GM12878 (cell line): Measurements from ENCODE around the gene PMAIP1. TPM values are rescaled to one million over a fixed set of nuclear protein-coding genes. Genes with fewer than 3 reads are reported as not detected.

Source experiments
- ATAC-seq: fragments of 200-7000 bp; cut with Tn5 transposase; 3 replicates; pipeline ENCODE4 v1.9.1; 2020; ENCODE audit warnings: mild to moderate bottlenecking, moderate library complexity
- BruUV-seq: library from RNA; stranded (reverse); fragments of 400-500 nt; replicated peaks from 2 replicates; lab custom pipeline; 2021; lab: Mats Ljungman, UMichigan
- CTCF ChIA-PET: fragments of 300-600 bp; sonication (Branson Sonifier 250); formaldehyde crosslinking; extraction: SDS; loops from one replicate; lab custom pipeline; 2021; ENCODE audit warnings: inconsistent platforms; lab: Yijun Ruan, JAX
- POLR2A ChIA-PET: fragments of 350-600 bp; formaldehyde crosslinking; extraction: SDS; loops from one replicate; lab custom pipeline; 2021; ENCODE audit warnings: inconsistent platforms; lab: Charles Lee
- RAD21 ChIA-PET: fragments of 300-600 bp; sonication (Branson Sonifier 250); formaldehyde crosslinking; loops from one replicate; lab custom pipeline; 2023; ENCODE audit warnings: antibody characterized with exemption; ENCODE audit not compliant: unreplicated experiment; lab: Charles Lee
- SMC1A ChIA-PET: fragments of 300-600 bp; sonication (Branson Sonifier 250); formaldehyde crosslinking; loops from one replicate; lab custom pipeline; 2023; ENCODE audit not compliant: unreplicated experiment, uncharacterized antibody; lab: Charles Lee
- DNase-seq: peaks from one replicate; pipeline ENCODE4 v3.0.0-alpha.2; 2011; ENCODE audit warnings: low read depth, low spot score
- FAIRE-seq: peaks from 3 replicates; lab custom pipeline; 2011; peaks lifted over from hg19 to GRCh38; lab: Jason Lieb, UNC
- H2AFZ ChIP-seq: 2 replicates; pipeline ENCODE4 v1.6.0; 2011; ENCODE audit warnings: low read depth, low read length, control low read depth; ENCODE audit not compliant: control insufficient read depth
- H3K27ac ChIP-seq: 2 replicates; pipeline ENCODE4 v1.5.1; 2011; ENCODE audit warnings: control low read depth; ENCODE audit not compliant: control insufficient read depth, insufficient read depth
- H3K27me3 ChIP-seq, 2 experiments: replicated peaks in 1 of 2; 2 replicates each; pipeline versions ENCODE4 v1.6.0 to v1.6.1; 2011; ENCODE audit warnings: low read length in 1 of 2; ENCODE audit not compliant: control insufficient read depth in 2 of 2, insufficient read depth in 2 of 2
- H3K36me3 ChIP-seq, 2 experiments: 2 replicates each; pipeline ENCODE4 v1.5.1; 2011; ENCODE audit warnings: low read length in 1 of 2; ENCODE audit not compliant: control insufficient read depth in 2 of 2, insufficient read depth in 2 of 2
- H3K4me1 ChIP-seq: 2 replicates; pipeline ENCODE4 v1.6.1; 2011; ENCODE audit warnings: mild to moderate bottlenecking, low read length, moderate library complexity, mixed read lengths; ENCODE audit not compliant: control insufficient read depth, insufficient read depth
- H3K4me2 ChIP-seq: 2 replicates; pipeline ENCODE4 v1.6.0; 2011; ENCODE audit warnings: control low read depth; ENCODE audit not compliant: control insufficient read depth, insufficient read depth
- H3K4me3 ChIP-seq: fragments of 200-600 bp; sonication (generic); 2 replicates; pipeline ENCODE4 v1.5.1; 2016
- H3K79me2 ChIP-seq: 2 replicates; pipeline ENCODE4 v1.6.0; 2011; ENCODE audit warnings: low read length; ENCODE audit not compliant: control insufficient read depth, insufficient read depth
- H3K9ac ChIP-seq: 2 replicates; pipeline ENCODE4 v1.8.0; 2011; ENCODE audit warnings: low read length, control low read depth, mixed read lengths; ENCODE audit not compliant: control insufficient read depth, insufficient read depth
- H3K9me3 ChIP-seq: replicated peaks from 3 replicates; pipeline ENCODE4 v1.5.1; 2011; ENCODE audit warnings: mild to moderate bottlenecking, low read length; ENCODE audit not compliant: control insufficient read depth, insufficient read depth
- H4K20me1 ChIP-seq: 2 replicates; pipeline ENCODE4 v1.6.0; 2011; ENCODE audit not compliant: control insufficient read depth, insufficient read depth
- BHLHE40 ChIP-seq, 2 experiments: fragments of 450-650 bp in 1 of 2; IDR thresholded peaks; 2 replicates each; pipeline ENCODE4 v1.6.1; 2011 to 2017; ENCODE audit warnings: low read depth in 2 of 2, borderline replicate concordance in 1 of 2, improper control_type of control experiment in 1 of 2, low read length in 1 of 2, mild to moderate bottlenecking in 1 of 2
- BRCA1 ChIP-seq: IDR thresholded peaks from 2 replicates; pipeline ENCODE4 v1.6.1; 2011; ENCODE audit warnings: low read depth, low read length, improper control_type of control experiment
- CHD1 ChIP-seq: IDR thresholded peaks from 2 replicates; pipeline ENCODE4 v1.6.1; 2012; ENCODE audit warnings: low read depth, low read length, improper control_type of control experiment
- CREM ChIP-seq: IDR thresholded peaks from 2 replicates; pipeline ENCODE4 v1.6.1; 2014; ENCODE audit warnings: antibody characterized with exemption, low read depth
- FOS ChIP-seq: IDR thresholded peaks from 3 replicates; pipeline ENCODE4 v1.6.1; 2011; ENCODE audit warnings: borderline replicate concordance; ENCODE audit not compliant: insufficient read length; ENCODE audit errors: extremely low read depth
- HCFC1 ChIP-seq: fragments of 150-350 bp; IDR thresholded peaks from 2 replicates; pipeline ENCODE4 v1.6.1; 2014; ENCODE audit warnings: low read length
- NKRF ChIP-seq: fragments of 450-650 bp; conservative IDR thresholded peaks from 2 replicates; pipeline ENCODE4 v1.6.1; 2017; ENCODE audit warnings: mild to moderate bottlenecking, moderate library complexity
- RAD51 ChIP-seq: fragments of 450-650 bp; IDR thresholded peaks from 2 replicates; pipeline ENCODE4 v1.6.1; 2016; ENCODE audit warnings: moderate library complexity, mild to moderate bottlenecking, inconsistent platforms
- TCF3 ChIP-seq: IDR thresholded peaks from 2 replicates; pipeline ENCODE4 v1.6.1; 2012; ENCODE audit warnings: low read depth, mild to moderate bottlenecking, low read length, borderline replicate concordance; ENCODE audit not compliant: insufficient read depth
- WGBS: methylation state at CpG from one replicate; pipeline ENCODE4 v1.1.6; 2016; ENCODE audit warnings: low lambda C conversion rate; ENCODE audit not compliant: insufficient replicate concordance, insufficient coverage; ENCODE audit errors: missing lambda C conversion rate; 5-methylcytosine and 5-hydroxymethylcytosine counted together
- in situ Hi-C: fragments of 300-500 bp; cut with MboI; formaldehyde crosslinking; loops from 9 replicates; pipeline ENCODE4 v1.14.3; 2018; ENCODE audit warnings: mixed read lengths
- intact Hi-C: fragments of 100-400 bp; cut with micrococcal nuclease; formaldehyde crosslinking; loops from one replicate; pipeline ENCODE4 v1.14.2; 2022; ENCODE audit not compliant: unreplicated experiment
- polyA plus RNA-seq, 11 experiments: library from polyadenylated mRNA; depleted of rRNA in 4 of 11; unstranded in 6 of 11; stranded (reverse) in 5 of 11; fragments of >200 nt; fragmentation: Nextera tagmentation in 4 of 11; fragmentation: Illumina TruSeq in 1 of 11; extraction: Ambion mirVana in 4 of 11; extraction: Trizol in 1 of 11; gene quantifications; 1 replicate in 1 of 11; 2 replicates in 10 of 11; pipeline versions ENCODE4 v1.2.1 to v1.2.3, GENCODE V29; 2011 to 2016; ENCODE audit warnings: inconsistent platforms in 2 of 11, missing spikeins in 2 of 11, low read depth in 1 of 11
- total RNA-seq, 4 experiments: library from RNA; depleted of rRNA in 3 of 4; stranded (reverse); fragments of >200 nt in 3 of 4; fragmentation: Illumina TruSeq in 1 of 4; extraction: Trizol in 1 of 4; gene quantifications; 2 replicates each; pipeline versions ENCODE4 v1.2.1 to v1.2.3, GENCODE V29; 2013 to 2021
- TF ChIP-seq, protein P1 (sequence below): fragments of 450-650 bp; IDR thresholded peaks from 2 replicates; pipeline ENCODE4 v1.6.1; 2016; ENCODE audit warnings: mild to moderate bottlenecking
- TF ChIP-seq, protein P2 (sequence below): fragments of 450-650 bp; IDR thresholded peaks from 2 replicates; pipeline ENCODE4 v1.6.1; 2017; ENCODE audit warnings: low read depth, mild to moderate bottlenecking, moderate library complexity
- TF ChIP-seq, protein P3 (sequence below): IDR thresholded peaks from 2 replicates; pipeline ENCODE4 v1.6.1; 2012; ENCODE audit warnings: improper control_type of control experiment, low read depth, low read length; ENCODE audit not compliant: insufficient replicate concordance

PMAIP1 gene
- total and polyA plus RNA-seq, 10 of the 15 experiments (the other 5 are each of a cell fraction or from before 2014, with no cell fraction given) = 74.0 to 219 (median 112) TPM

- TF ChIP-seq, protein P1, sequence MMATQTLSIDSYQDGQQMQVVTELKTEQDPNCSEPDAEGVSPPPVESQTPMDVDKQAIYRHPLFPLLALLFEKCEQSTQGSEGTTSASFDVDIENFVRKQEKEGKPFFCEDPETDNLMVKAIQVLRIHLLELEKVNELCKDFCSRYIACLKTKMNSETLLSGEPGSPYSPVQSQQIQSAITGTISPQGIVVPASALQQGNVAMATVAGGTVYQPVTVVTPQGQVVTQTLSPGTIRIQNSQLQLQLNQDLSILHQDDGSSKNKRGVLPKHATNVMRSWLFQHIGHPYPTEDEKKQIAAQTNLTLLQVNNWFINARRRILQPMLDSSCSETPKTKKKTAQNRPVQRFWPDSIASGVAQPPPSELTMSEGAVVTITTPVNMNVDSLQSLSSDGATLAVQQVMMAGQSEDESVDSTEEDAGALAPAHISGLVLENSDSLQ = no peak
- TF ChIP-seq FOS (no peak), BHLHE40 (IDR thresholded peaks at IDR 0.05; ENCODE audit: borderline replicate concordance in 1 of 2, low read depth in 2 of 2, low read length in 1 of 2) (no peak), RAD51 (no peak), CHD1 (no peak)
- TF ChIP-seq, protein P2, sequence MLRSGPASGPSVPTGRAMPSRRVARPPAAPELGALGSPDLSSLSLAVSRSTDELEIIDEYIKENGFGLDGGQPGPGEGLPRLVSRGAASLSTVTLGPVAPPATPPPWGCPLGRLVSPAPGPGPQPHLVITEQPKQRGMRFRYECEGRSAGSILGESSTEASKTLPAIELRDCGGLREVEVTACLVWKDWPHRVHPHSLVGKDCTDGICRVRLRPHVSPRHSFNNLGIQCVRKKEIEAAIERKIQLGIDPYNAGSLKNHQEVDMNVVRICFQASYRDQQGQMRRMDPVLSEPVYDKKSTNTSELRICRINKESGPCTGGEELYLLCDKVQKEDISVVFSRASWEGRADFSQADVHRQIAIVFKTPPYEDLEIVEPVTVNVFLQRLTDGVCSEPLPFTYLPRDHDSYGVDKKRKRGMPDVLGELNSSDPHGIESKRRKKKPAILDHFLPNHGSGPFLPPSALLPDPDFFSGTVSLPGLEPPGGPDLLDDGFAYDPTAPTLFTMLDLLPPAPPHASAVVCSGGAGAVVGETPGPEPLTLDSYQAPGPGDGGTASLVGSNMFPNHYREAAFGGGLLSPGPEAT = no peak
These were observed 15.8 kb downstream of the PMAIP1 start (continued) for GRCh38 chr18:59915606-59916005.

- intact Hi-C loops = no loop called here
- ChIA-PET CTCF (interaction anchor here (3.8 kb wide), 1 partner anchor 10 kb away, joined by 47 read pairs; no protein-coding TSS in a partner anchor), RAD21 (interaction anchor here (0.9 to 5.0 kb wide), 4 partner anchors 10 to 85 kb away, joined by 3 to 83 read pairs (median 15); no protein-coding TSS in a partner anchor), SMC1A (interaction anchor here (4.9 to 12.5 kb wide), 3 partner anchors 8 to 36 kb away, joined by 39 to 289 read pairs (median 59); partner anchors contain the start of gene PMAIP1), POLR2A (interaction anchor here (0.6 to 1.2 kb wide), 2 partner anchors 12 to 13 kb away, joined by 3 to 4 read pairs; no protein-coding TSS in a partner anchor)
- peak overlapping the region; percentile 74; the same call in 1 of the 2 replicates for H3K27ac ChIP-seq
- no peaks in the 10 kb centered on the region for H3K27me3 ChIP-seq
- no TSS peak for BruUV-seq
- H3K4me3 ChIP-seq = no peak overlapping the region
- H4K20me1 ChIP-seq = no peaks in the 10 kb centered on the region
- H3K4me2 ChIP-seq = no peak overlapping the region
- peaks cover 32% of the 10 kb centered on the region for H3K4me1 ChIP-seq
- no peak overlapping the region for H3K9ac ChIP-seq
- in situ Hi-C loops = loop anchor here (25.0 kb wide), 2 partner anchors 1254 to 1354 kb away; partner anchors contain the start of gene MALT1
- H3K9me3 ChIP-seq = peaks cover 6% of the 10 kb centered on the region; the same call in 2 of the 3 replicates
- FAIRE-seq (no peak), ATAC-seq (no peak), DNase-seq (no peak)
- H2AFZ ChIP-seq = no peak overlapping the region
- 78% methylated on average over 3 of the region's 3 CpGs for WGBS
- H3K79me2 ChIP-seq = no peaks in the 10 kb centered on the region
- H3K36me3 ChIP-seq = no peaks in the 10 kb centered on the region
- TF ChIP-seq TCF3 (no peak), CREM (no peak), BRCA1 (no peak), HCFC1 (no peak), NKRF (no peak)
- TF ChIP-seq, protein P3, sequence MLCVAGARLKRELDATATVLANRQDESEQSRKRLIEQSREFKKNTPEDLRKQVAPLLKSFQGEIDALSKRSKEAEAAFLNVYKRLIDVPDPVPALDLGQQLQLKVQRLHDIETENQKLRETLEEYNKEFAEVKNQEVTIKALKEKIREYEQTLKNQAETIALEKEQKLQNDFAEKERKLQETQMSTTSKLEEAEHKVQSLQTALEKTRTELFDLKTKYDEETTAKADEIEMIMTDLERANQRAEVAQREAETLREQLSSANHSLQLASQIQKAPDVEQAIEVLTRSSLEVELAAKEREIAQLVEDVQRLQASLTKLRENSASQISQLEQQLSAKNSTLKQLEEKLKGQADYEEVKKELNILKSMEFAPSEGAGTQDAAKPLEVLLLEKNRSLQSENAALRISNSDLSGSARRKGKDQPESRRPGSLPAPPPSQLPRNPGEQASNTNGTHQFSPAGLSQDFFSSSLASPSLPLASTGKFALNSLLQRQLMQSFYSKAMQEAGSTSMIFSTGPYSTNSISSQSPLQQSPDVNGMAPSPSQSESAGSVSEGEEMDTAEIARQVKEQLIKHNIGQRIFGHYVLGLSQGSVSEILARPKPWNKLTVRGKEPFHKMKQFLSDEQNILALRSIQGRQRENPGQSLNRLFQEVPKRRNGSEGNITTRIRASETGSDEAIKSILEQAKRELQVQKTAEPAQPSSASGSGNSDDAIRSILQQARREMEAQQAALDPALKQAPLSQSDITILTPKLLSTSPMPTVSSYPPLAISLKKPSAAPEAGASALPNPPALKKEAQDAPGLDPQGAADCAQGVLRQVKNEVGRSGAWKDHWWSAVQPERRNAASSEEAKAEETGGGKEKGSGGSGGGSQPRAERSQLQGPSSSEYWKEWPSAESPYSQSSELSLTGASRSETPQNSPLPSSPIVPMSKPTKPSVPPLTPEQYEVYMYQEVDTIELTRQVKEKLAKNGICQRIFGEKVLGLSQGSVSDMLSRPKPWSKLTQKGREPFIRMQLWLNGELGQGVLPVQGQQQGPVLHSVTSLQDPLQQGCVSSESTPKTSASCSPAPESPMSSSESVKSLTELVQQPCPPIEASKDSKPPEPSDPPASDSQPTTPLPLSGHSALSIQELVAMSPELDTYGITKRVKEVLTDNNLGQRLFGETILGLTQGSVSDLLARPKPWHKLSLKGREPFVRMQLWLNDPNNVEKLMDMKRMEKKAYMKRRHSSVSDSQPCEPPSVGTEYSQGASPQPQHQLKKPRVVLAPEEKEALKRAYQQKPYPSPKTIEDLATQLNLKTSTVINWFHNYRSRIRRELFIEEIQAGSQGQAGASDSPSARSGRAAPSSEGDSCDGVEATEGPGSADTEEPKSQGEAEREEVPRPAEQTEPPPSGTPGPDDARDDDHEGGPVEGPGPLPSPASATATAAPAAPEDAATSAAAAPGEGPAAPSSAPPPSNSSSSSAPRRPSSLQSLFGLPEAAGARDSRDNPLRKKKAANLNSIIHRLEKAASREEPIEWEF = no peak
These were observed 16.9 kb downstream of the PMAIP1 start for GRCh38 chr18:59916746-59917145.
